PC-3 (cell line): ENCODE measurements around the gene KDM6A. TPM values are rescaled to one million over a fixed set of nuclear protein-coding genes. Genes with fewer than 3 reads are reported as not detected.

Experiments used
- ATAC-seq: fragments of 200-7000 bp; cut with Tn5 transposase; 2 replicates; pipeline ENCODE4 v1.9.1; 2020; ENCODE audit warnings: mild to moderate bottlenecking, moderate library complexity
- BruUV-seq: library from RNA; stranded (reverse); fragments of 400-500 nt; replicated peaks from 2 replicates; lab custom pipeline; 2021; lab: Mats Ljungman, UMichigan
- CTCF ChIA-PET: fragments of 300-600 bp; sonication (Branson Sonifier 250); formaldehyde crosslinking; loops from one replicate; lab custom pipeline; 2022; ENCODE audit warnings: antibody characterized with exemption; lab: Charles Lee
- POLR2A ChIA-PET: fragments of 300-600 bp; sonication (Branson Sonifier 250); formaldehyde crosslinking; loops from one replicate; lab custom pipeline; 2022; ENCODE audit warnings: antibody characterized with exemption; ENCODE audit not compliant: unreplicated experiment; lab: Charles Lee
- DNase-seq: peaks from one replicate; pipeline ENCODE4 v3.0.0-alpha.2; 2015
- H2AFZ ChIP-seq: fragments of 300-600 bp; sonication (generic); 2 replicates; pipeline ENCODE4 v1.6.0; 2016; ENCODE audit warnings: antibody characterized with exemption, low read length
- H3F3A ChIP-seq: fragments of 300-600 bp; sonication (generic); one replicate; pipeline ENCODE4 v1.6.0; 2017; ENCODE audit warnings: antibody characterized with exemption, low read length, control low read depth, mild to moderate bottlenecking; ENCODE audit not compliant: unreplicated experiment
- H3K27ac ChIP-seq: fragments of 300-600 bp; sonication (generic); 2 replicates; pipeline ENCODE4 v1.5.1; 2016; ENCODE audit warnings: mild to moderate bottlenecking, low read length
- H3K27me3 ChIP-seq: fragments of 300-600 bp; sonication (generic); 2 replicates; pipeline ENCODE4 v1.6.1; 2016; ENCODE audit warnings: low read length, mixed read lengths
- H3K36me3 ChIP-seq: fragments of 300-600 bp; sonication (generic); 2 replicates; pipeline ENCODE4 v1.6.1; 2016; ENCODE audit warnings: low read depth, mixed run types, low read length, mixed read lengths
- H3K4me1 ChIP-seq: fragments of 300-600 bp; sonication (generic); 2 replicates; pipeline ENCODE4 v1.5.1; 2016; ENCODE audit warnings: low read length; ENCODE audit not compliant: insufficient read depth
- H3K4me2 ChIP-seq: fragments of 300-600 bp; sonication (generic); 2 replicates; pipeline ENCODE4 v1.6.0; 2016; ENCODE audit warnings: low read length
- H3K4me3 ChIP-seq: fragments of 300-600 bp; sonication (generic); 2 replicates; pipeline ENCODE4 v1.5.1; 2016; ENCODE audit warnings: mild to moderate bottlenecking, low read length, mixed read lengths
- H3K79me2 ChIP-seq: fragments of 300-600 bp; sonication (generic); 2 replicates; pipeline ENCODE4 v1.6.1; 2017; ENCODE audit warnings: low read length, mixed read lengths
- H3K9ac ChIP-seq: fragments of 300-600 bp; sonication (generic); 2 replicates; pipeline ENCODE4 v1.6.0; 2016; ENCODE audit warnings: mild to moderate bottlenecking, low read length
- H3K9me2 ChIP-seq: fragments of 300-600 bp; sonication (generic); replicated peaks from 2 replicates; pipeline ENCODE4 v1.6.1; 2016; ENCODE audit warnings: mixed run types, low read length, mixed read lengths
- H3K9me3 ChIP-seq: fragments of 300-600 bp; sonication (generic); 2 replicates; pipeline ENCODE4 v1.6.1; 2016; ENCODE audit warnings: low read length, mixed read lengths
- H4K20me1 ChIP-seq: fragments of 300-600 bp; sonication (generic); 2 replicates; pipeline ENCODE4 v1.6.1; 2016; ENCODE audit warnings: low read length, mixed read lengths
- CTCF ChIP-seq: fragments of 300-600 bp; sonication (generic); conservative IDR thresholded peaks from 2 replicates; pipeline ENCODE4 v1.5.1; 2017; ENCODE audit warnings: antibody characterized with exemption, low read depth, mild to moderate bottlenecking, low read length
- EZH2 ChIP-seq: fragments of 300-600 bp; sonication (generic); IDR thresholded peaks from one replicate; pipeline ENCODE4 v1.6.1; 2017; ENCODE audit warnings: antibody characterized with exemption, mild to moderate bottlenecking, low read length; ENCODE audit not compliant: unreplicated experiment
- EZH2phosphoT487 ChIP-seq: fragments of 300-600 bp; sonication (generic); IDR thresholded peaks from 2 replicates; pipeline ENCODE4 v1.6.1; 2018; ENCODE audit warnings: mild to moderate bottlenecking, antibody characterized with exemption, low read length, borderline replicate concordance
- intact Hi-C: fragments of 100-400 bp; cut with micrococcal nuclease; formaldehyde crosslinking; loops from 2 replicates; pipeline ENCODE4 v1.9.0; 2023
- total RNA-seq: library from RNA; depleted of rRNA; stranded (reverse); fragments of >200 nt; gene quantifications from 2 replicates; pipeline ENCODE4 v1.2.3, GENCODE V29; 2014

Gene KDM6A
- total RNA-seq, 1 experiment from 2014 or later = 31.3 TPM

- POLR2A ChIA-PET = no interaction called here
- Histone ChIP-seq H3F3A (no peaks in the 10 kb centered on the region), H3K27me3 (no peaks in the 10 kb centered on the region), H3K9ac (peak overlapping the region; percentile 97), H3K4me2 (peak overlapping the region; percentile 98), H2AFZ (peak overlapping the region; percentile 81), H3K9me3 (no peaks in the 10 kb centered on the region), H3K4me1 (no peaks in the 10 kb centered on the region), H3K79me2 (peaks cover 49% of the 10 kb centered on the region), H3K36me3 (no peaks in the 10 kb centered on the region), H4K20me1 (peaks cover 10% of the 10 kb centered on the region), H3K9me2 (no peaks in the 10 kb centered on the region), H3K4me3 (peak overlapping the region; percentile 87), H3K27ac (peak overlapping the region; percentile 81; the same call in 1 of the 2 replicates)
- peak; percentile 39 for DNase-seq
- CTCF ChIA-PET = interaction anchor here (0.8 kb wide), 1 partner anchor 97 kb away, joined by 7 read pairs; no protein-coding TSS in a partner anchor
- ATAC-seq = no peak
- intact Hi-C loops = loop anchor here (5.0 kb wide), 3 partner anchors 71 to 329 kb away; partner anchors contain the start of gene FUNDC1
- TF ChIP-seq CTCF (no peak), EZH2phosphoT487 (no peak), EZH2 (no peak)
- no TSS peak for BruUV-seq
Observed at GRCh38 chrX:44871114-44871645, 1.8 kb upstream of the KDM6A start.

GRCh38 chrX:44871931-44872820, 812 bp upstream of the KDM6A start:
- Histone ChIP-seq H3K27me3 (no peaks in the 10 kb centered on the region), H2AFZ (peak overlapping the region; percentile 81), H3K4me1 (peaks cover 6% of the 10 kb centered on the region; the same call in 1 of the 2 replicates), H3K36me3 (0 out of 2 replicates have a peak, but pooled peaks cover 5% of the 10 kb centered on the region), H3K9me3 (no peaks in the 10 kb centered on the region), H3K27ac (peak overlapping the region; percentile 81), H4K20me1 (peaks cover 16% of the 10 kb centered on the region), H3F3A (no peaks in the 10 kb centered on the region), H3K4me2 (peak overlapping the region; percentile 98), H3K4me3 (peak overlapping the region; percentile 87), H3K9me2 (no peaks in the 10 kb centered on the region), H3K79me2 (peaks cover 59% of the 10 kb centered on the region), H3K9ac (peak overlapping the region; percentile 97)
- no peak for TF ChIP-seq CTCF
- TF ChIP-seq EZH2 = no peak
- no peak for TF ChIP-seq EZH2phosphoT487
- ChIA-PET POLR2A (interaction anchor here (0.6 to 0.7 kb wide), 3 partner anchors 27 to 444 kb away, joined by 3 to 7 read pairs (median 4); no protein-coding TSS in a partner anchor), CTCF (interaction anchor here (0.6 to 0.8 kb wide), 3 partner anchors 98 to 913 kb away, joined by 5 to 9 read pairs (median 7); no protein-coding TSS in a partner anchor)
- ATAC-seq = peak; percentile 25
- DNase-seq = peak; percentile 24
- intact Hi-C loops = loop anchor here (5.0 kb wide), 3 partner anchors 70 to 330 kb away; partner anchors contain the start of gene FUNDC1
- TSS peak; percentile 76 for BruUV-seq
